Kidney capillary endothelial cell (primary cell): ENCODE results near the gene BNC2.

Experiments
- DNase-seq: peaks from one replicate; pipeline ENCODE4 v3.0.0-alpha.2; 2018; ENCODE audit warnings: low spot score

BNC2 gene

DNA sequence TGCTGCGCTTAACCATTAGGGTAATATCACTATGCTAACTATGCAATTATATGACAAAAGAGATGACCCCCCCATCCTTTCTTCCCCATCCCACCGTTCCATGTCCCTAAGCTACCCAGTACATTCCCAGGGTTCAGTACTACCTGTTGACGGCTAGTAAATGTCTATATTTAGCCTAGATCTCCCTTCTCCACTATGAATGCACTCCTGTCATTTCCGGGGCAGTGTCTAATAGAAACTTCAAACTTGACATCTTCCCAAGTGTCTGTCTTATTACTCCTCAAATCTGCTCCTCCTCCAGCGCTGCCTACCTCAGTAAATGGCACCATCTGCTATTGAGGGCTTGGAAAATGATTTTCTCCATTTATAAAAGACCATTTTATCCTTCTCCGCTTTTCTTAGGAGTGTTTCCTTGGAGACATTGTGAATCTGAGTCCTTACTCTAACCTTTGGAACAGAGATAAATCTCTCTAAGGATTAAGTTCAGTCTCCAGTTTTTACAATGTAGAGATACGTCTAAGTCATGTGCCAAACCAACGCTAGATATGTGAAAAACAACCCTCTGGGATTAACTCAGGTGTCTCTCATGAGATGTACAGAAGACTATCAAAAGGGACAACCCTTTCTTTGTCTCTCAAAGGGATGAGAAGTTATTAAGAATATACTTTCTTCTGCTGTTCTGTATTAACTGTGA, 114.9 kb downstream of the BNC2 start:
- DNase-seq, result no peak

DNA sequence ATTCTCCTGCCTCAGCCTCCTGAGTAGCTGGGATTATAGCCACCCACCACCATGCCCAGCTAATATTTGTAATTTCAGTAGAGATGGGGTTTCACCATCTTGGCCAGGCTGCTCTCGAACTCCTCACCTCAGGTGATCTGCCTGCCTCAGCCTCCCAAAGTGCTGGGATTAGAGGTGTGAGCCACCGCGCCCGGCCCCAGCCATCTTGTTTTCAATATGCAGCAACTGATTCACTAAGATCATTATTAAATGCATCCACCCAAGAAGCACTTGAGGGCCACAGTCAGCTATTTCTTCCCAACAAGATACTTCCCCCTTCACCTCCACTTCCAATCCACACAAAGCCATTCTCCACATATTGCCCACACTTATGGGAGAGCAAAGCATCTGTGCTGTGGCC, 115.8 kb downstream of the BNC2 start:
- DNase-seq, result no peak

DNA sequence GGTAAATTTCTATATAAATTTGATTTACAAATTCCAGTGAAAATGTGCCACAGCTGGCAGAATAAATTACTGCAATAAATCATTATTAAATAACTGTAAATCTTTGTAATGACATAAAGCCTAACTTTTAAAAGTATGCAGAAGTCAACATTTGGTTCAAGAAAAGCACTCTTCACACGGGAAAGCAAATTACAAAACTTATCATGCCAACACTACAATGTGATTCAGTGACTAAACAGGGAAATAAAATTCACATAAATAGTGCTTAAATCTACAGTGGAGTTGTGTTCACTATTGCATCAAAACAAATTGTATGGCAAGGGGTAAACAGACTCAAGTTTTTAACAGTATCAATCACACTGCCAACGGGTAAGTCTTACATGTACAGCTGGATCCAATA, 117.2 kb downstream of the BNC2 start:
- DNase-seq, result no peak

DNA sequence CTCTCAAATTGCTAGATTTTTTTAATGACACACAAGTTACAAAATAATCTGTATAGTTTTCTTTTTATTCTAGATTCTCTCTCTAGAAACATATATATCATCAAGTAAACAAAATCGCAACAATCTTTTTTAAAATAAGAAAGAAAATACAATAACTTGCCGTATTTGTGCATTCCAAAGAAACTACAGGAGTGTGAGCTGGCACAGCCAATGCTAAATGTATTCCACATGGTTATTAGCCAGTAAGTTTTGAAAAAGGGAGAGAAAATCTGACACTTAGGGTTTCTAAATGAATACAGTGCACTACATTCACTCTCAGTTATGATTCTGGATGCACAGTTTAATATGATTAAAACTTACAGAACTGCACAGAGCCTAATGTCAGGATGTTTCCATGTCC, 117.9 kb downstream of the BNC2 start:
- DNase-seq, result no peak

DNA sequence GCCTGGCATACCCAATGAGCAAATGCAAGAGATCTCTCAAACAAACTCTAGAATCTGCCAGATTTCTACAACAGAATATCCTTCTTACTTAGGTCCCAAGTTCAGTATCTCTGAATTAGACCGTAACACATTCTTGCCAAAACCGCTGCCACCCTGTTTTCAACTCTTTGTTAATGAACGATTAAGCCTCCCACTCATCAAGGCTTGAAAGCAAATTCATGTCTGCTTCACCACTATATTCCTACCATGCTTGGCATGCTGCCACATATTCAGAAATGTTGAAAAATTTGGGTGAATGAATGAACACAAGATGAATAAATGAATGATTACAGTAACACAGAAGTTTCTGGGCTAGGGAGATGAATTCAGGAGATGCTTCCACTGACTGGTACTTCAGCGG, 119.9 kb downstream of the BNC2 start:
- DNase-seq, result no peak

DNA sequence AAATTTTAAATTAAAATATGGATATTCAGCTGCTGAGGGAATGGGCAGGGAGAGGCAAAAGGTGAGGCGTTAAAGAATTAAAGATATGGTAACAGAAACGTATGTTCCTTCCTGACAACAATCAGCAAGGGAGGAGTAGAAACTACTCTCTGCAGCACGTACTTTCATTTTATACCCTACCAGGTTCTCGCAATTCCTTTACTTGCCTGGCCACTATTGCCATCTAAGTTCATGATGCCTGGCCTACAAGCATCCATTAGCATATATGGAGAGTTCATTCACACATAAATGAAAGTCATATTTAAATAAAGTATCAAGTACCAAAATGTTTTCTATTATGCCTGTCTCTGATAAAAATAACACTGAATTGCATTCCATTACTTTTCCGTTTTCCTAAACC, 125.1 kb downstream of the BNC2 start:
- no peak for DNase-seq

DNA sequence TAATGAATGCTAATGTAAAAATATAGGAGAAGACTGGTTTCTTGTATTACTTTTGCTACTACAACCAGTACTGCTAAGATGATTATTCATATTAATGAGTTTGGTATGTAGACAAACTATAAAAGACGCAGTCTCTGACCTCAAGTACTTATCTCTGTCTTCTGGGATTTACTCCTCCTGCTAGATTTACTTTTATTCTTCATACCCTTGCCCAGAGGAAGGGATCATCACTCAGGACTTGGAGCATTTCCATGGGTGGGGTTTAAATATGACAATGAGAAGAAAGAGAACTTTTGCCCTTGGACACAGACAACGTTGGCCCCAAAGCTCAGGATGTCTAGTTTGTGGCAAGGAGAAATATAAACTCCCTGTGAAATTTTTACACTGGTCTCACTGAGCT, 126.1 kb downstream of the BNC2 start:
- DNase-seq, result no peak

DNA sequence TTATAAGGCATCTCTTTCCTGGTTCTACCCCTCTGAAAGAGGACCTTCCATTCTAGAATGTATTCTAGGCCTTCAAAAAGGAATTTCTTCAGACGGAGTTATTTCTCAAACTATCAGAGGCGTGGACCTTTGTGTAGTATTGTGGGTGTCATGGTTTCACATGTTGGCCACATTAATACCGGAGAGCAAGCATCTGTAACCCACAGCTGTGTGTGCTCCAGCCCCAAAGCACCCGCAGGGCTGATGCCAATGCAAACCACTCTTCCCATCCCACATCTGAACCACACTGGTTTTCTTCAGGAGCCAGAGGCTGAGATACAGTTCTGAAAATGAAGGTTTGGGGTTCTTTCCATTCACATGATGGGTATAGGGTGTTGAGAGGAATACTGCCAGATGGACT, 127.1 kb downstream of the BNC2 start:
- no peak for DNase-seq

DNA sequence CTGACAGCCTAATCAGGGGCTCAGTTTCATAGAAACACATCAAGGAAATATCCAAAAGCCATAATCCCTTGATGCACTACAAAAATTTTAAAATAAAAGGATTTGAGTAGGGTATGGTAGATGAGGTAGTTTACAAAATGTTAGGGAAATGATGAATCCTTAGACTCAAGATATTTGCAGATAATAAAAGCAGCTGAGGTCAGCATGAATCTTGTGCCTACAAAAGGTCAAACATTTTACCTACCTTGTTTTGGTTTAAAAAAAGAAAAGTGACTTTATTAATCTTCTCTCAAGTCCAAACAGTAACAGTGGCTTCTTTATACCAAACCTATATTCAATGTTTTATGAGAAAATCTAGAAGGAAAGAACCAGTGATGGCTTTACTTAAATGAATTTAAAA, 135.5 kb downstream of the BNC2 start:
- DNase-seq, result no peak

DNA sequence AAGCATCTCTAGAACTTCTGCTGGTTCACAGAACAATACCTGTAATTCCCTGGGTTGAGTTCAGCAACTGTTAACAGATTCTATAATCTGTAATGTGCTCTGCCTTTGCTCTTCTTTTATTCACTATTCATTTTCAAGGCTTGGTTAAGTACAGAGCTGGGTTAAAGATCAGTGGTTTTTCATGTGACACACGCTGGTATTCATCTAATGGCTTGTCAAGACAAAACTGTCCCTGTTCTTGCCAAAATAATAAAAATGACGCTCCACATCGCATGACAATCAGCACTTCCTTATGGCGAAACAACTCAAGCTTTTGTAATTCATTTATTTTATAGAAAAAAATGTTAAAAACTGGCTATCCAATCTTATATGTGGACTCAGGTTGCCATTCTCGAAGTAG, 137.9 kb downstream of the BNC2 start:
- DNase-seq, result no peak

DNA sequence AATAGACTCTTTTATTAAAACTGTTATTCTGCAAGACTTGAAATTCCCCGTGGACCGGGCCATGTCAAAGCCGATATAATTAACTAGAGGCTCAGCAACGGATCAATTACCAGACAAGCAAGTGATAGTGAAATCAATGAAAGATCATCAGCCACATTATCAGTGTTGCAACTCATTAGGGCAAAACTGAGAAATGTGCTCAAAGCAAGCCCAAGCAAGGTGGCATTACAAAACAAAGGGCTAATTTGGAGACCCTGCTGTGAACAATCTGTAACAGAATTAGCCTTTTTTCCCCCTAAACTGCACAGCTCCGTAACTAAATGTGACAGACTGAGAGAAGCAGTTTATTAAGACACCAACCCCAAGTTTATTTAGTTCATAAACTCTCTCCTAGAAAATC, 140.3 kb downstream of the BNC2 start:
- no peak for DNase-seq

DNA sequence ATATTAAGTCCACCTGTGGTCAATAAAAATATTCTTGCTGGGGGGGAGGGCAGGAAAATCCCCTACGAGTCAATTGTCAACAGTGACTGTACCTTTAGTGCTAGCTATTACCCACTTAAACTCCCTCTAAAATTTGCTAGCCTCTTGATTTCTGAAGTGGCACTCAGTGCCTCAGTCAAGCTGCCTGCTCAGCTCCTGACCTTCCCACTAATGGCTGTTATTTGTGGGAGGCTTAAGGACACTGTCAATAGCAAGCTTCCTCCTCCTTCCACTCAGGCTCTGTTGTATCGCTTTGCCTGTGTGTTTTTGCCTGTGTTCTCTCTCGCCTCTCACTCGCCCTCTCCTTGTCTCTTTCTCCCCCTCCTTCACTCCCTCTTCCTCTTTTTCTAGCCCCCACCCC, 140.8 kb downstream of the BNC2 start:
- no peak for DNase-seq

DNA sequence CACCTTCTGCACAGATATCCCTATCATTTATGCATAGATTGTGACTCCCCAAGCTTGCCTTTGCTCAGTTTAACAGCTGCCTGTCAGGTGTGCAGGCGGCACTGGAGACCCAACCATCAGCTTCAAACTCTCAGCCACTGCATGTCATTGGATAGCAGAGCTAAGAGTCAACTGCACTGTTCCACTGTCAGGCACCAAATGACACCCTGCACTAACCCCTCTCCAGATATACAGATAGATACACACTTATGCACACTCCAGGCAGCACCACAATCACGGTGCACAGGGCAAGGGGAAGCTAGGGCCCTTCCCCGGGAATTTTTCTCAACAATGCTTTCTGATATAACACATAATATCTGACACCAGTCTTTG, 142.3 kb downstream of the BNC2 start:
- DNase-seq, result no peak

DNA sequence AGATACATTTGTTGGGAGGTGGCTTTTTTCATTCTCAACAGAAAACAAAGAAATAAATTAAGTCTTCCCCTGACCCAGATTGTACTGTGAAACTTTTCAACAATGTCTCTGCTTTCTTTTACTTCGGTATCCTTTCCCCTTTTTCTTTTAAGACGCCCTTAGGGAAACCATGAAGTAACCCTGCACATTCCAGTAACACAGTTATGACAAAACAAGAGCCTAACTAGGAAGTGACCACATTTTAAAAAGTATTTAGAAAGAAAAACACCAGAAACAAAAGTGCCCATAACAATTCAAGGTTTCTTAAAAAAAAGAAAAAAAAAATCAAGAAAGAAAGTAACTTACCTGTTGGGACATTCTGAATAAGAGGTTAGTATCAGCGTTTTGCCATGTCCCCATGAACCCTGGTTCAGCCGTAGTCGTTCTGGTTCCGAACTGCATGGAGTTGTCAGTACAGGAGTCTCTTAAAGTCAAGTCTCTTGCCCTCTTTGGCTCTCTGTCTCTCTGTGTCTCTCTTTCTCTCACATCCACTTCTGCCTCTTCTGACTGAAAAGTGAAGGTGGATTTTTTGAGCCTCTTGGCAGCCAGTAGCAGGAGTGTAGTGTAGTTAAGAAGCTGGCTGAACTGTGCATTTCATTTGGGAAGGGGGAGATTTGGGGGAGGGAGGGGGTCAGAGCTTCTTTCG, 142.9 kb downstream of the BNC2 start:
- DNase-seq, result no peak

DNA sequence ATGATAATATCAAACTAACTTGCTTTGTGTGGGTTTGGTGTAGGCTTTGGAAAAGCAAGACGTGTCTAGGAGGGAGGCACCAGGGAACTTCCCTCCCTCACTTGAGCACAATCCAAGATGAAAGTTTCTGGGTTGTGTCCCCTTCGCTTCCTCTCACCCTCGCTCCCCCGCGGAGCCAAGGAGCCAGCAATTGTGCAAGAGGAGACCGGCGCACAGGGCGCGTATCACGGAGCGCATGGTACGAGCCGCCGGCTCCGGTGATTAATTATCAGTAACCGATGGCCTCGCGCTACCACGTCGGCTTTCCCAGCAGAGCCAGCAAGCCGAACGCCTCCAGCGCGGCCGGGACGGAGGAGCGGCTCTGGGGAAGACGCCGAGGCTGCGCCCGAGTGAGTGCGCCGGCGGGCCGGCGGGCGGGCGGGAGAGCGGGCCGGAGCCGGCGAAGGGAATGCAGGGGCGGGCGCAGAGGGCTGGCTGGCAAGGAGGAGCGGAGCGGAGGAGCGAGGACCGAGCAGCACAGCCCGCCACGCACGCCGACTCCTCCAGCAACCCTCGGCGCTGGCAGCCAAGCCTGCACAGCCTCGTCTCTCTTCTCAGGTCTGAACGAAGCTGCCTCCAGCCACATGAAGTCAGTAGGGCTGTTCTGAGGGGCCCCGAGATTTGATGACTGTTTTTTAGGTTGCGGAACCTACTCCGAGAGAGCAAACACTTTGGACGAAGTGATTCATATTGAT, 143.6 kb downstream of the BNC2 start:
- peak; percentile 58 for DNase-seq

DNA sequence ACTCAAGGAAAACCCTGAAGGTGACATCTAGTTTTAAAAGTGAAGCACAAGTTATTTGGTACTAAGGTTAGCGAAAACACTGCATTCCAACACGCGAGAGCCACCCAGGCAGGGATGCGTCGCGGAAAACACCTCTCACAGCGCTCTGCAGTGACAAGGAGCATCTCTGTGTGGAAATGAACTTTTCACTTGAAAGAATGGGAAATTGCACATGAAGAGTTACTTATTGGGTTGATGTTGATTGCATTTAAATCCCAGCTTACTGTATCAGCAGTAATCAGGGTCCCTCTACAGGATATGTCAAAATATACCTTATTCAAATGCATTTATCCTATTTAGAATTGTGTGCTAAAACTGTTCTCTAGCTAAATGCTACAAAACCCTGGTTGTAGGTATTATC, 144.4 kb downstream of the BNC2 start:
- peak; percentile 51 for DNase-seq

DNA sequence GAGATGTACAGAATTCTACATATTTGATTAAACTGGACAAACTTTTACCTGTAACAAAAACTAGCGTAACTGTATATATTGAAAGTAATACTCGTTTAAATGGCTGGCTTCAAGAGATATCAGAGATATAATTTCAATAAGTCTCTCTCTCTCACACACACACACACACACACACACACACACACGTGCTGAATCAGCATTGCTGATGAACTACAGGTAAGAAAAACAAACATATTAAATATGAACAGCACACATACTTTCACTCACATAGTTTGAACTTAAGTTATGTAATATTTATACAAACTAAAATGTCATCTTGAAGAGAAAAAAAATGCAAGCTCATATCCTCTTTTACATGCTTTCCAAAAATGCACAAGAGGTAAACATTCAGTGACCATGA, 145.4 kb downstream of the BNC2 start:
- no peak for DNase-seq

DNA sequence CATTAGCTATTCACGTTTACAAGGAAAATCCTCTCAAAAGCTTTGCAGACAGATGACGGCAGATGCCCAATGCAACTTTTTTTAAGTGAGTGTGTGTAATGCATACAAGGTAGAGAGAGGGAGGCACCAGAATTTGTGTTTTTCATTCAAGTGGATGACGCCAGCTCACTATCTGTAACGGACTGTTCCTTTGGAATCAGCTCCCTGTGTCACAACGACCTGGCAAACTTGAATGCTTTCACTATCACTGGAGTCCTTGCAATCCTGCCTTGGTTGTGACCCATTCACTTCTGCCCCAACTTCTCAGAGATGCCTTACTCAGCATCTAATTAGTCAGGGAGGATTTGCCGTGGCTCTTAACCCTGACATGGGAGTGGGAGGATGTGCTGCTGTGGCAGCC, 148.5 kb downstream of the BNC2 start:
- DNase-seq, result no peak

DNA sequence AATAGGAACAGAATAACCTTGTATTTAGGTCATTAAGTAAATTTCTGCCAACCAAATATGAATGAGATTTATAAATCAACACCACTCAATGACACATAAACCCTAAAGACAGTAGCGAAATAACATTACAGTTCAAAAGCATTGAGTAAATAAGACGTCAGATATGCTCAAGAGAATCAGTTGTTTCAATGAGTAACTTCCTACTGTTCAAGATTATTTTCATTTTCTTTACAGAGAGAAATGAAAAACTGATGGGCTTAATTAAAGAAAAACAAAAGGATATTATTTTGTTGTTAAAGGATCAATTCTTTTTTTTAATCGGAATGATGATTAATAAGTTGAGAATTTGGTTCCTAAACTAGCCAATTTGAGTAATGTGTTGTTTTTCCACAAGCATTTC, 150.1 kb downstream of the BNC2 start:
- no peak for DNase-seq

DNA sequence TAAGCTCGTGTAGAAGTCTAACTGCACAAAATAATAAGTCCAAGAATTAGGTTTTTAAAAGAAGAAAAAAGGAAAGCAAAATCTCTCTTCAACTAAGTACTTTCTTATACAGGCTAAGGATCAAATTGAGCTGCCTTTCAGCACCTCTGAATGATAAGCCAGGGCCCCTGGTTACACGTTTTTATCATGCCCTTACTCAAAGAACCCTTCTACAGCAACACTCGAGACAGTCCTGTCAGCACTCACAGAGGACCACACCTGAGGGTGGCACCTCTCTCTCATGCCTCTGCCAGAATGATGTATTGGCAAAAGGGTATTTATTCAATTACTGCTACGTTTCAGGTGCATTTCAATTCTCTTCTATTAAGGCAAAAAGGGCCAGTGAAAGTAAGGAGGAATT, 150.5 kb downstream of the BNC2 start:
- no peak for DNase-seq

DNA sequence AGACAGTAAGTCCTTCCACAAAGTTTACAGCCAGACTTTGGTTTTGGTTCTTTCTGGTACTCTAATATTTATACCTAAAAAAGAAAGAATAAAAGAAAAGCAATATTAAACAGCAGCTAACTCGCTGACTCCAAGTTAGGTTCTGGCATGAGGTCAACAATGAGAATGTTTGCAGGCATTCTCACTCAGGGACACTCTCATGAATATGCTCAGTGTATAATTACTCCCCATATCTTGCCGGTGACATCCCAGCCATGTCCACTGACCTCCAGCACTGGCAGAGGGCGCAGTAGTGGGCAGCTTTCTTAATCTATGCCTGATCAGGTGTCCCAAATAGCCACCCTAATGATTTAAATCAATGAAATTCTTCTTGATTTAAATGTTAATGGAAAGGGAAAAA, 151.5 kb downstream of the BNC2 start:
- no peak for DNase-seq

DNA sequence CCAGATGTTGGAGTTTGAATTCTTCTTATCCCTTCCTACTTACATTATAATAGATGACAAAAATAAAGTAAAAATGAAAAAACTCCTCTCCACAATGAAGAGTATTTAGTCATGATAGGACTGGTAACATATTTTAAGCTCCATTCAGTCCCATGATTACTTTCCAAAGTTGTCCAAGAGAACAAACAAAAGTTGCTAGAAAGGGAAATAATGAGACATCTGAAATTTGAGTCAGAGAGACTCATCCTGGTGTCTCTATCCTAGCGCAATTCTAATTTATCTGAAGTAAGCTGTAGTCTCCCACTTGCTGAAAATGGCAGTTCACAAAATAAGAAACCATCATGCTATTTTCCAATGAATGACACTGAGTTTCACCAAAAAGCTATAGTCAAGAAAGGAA, 152.2 kb downstream of the BNC2 start:
- DNase-seq, result no peak

DNA sequence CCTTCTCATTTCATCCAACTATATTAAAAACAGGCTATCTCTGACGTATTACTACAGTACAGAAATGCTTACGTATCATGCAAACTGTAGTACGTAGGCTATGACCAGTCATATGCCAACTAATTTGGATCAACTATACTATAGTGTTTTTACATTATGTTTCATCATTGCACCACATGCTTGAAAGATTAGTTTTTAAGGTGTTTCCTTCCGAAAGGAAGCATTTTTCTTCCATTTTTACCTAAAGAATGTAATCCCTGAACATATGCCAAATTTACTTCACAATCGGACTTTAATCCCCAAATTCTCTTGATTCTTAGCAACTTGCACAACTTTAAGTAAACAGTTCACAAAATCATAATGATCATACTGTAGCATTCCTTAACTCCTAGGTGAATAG, 153.9 kb downstream of the BNC2 start:
- no peak for DNase-seq

DNA sequence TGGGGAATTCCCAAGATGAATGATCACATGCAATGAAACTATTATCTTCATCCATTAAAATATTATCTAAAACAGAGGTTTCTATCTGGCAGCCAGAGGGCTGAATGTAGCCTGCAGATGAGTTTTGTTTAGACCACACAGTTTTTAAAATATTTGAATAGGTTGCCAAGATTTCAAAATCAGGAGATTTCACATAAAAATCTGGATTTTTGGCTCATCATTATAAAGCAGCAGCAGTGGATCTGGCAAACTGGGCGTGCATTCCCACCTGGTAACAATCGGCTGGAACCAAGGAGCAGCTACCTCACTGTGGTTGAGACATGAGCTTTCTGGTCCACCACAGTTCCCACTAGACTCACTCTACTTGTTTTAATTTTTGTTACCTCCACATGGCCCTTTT, 155.1 kb downstream of the BNC2 start:
- DNase-seq, result no peak
